Transverse colon (tissue), 4 donors: ENCODE measurements around the gene SUSD2.

ENCODE experiments used
- EP300 ChIP-seq: sonication (generic); formaldehyde crosslinking; IDR thresholded peaks from one replicate; pipeline ENCODE4 v1.6.1; 2017; ENCODE audit warnings: antibody characterized with exemption, low read depth
- POLR2A ChIP-seq: fragments of 450-650 bp; IDR thresholded peaks from one replicate; pipeline ENCODE4 v1.6.1; 2016; ENCODE audit warnings: antibody characterized with exemption, mild to moderate bottlenecking, moderate library complexity
- POLR2AphosphoS5 ChIP-seq, 3 donors: sonication (generic); formaldehyde crosslinking; IDR thresholded peaks; one replicate each; pipeline ENCODE4 v1.6.1; 2016; ENCODE audit warnings: antibody characterized with exemption in 3 of 3
- TF ChIP-seq, protein P1 (sequence below), 5 experiments: fragments of 200-600 bp in 3 of 5; fragments of 450-650 bp in 2 of 5; sonication (generic) in 3 of 5; IDR thresholded peaks; 1 replicate in 2 of 5; 2 replicates in 3 of 5; pipeline ENCODE4 v1.5.1; 2016 to 2017; ENCODE audit warnings: antibody characterized with exemption in 5 of 5, inconsistent platforms in 3 of 5, mild to moderate bottlenecking in 2 of 5, moderate library complexity in 1 of 5

DNA sequence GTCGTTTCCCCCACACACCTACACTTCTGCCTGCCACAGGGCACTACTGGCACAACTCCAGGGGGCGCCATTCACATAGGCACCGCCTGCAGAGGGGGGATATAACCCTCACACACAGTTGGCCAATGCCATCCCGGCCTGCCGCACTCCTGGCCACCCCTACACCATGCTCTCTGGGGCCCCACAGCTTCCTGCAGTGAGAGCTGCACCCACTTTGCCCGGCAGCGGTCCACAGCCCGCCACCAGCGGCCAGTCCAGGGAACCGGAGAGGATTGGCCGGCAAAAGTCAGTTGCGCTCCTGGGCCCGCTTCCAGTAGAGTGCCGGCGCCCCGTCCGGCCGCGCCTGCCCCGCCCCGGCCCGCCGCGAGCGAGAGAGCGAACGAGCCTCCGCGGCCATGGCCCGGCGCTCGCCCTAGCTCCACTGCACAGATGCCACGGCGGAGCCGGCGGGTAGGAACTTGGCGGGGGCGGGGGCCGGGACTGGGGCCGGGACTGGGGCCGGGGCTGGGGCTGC lies 25.6 kb upstream of the SUSD2 start:
- TF ChIP-seq, protein P1, sequence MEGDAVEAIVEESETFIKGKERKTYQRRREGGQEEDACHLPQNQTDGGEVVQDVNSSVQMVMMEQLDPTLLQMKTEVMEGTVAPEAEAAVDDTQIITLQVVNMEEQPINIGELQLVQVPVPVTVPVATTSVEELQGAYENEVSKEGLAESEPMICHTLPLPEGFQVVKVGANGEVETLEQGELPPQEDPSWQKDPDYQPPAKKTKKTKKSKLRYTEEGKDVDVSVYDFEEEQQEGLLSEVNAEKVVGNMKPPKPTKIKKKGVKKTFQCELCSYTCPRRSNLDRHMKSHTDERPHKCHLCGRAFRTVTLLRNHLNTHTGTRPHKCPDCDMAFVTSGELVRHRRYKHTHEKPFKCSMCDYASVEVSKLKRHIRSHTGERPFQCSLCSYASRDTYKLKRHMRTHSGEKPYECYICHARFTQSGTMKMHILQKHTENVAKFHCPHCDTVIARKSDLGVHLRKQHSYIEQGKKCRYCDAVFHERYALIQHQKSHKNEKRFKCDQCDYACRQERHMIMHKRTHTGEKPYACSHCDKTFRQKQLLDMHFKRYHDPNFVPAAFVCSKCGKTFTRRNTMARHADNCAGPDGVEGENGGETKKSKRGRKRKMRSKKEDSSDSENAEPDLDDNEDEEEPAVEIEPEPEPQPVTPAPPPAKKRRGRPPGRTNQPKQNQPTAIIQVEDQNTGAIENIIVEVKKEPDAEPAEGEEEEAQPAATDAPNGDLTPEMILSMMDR (IDR thresholded peaks at IDR 0.05) = peak; percentile 28 to 57 (median 40)
- TF ChIP-seq POLR2A (peak; percentile 13), EP300 (no peak), POLR2AphosphoS5 (IDR thresholded peaks at IDR 0.05) (peak in 2 of 3 donors; percentile 28 to 48)
